NCI-H1417 treated with DMSO at 0.1 percent for 48 hours (cell line): ENCODE measurements around the gene ZBTB48.

ENCODE experiments used
- DNase-seq: peaks from one replicate; lab custom pipeline; 2025; lab: John Stamatoyannopoulos, UW

Gene ZBTB48

DNA sequence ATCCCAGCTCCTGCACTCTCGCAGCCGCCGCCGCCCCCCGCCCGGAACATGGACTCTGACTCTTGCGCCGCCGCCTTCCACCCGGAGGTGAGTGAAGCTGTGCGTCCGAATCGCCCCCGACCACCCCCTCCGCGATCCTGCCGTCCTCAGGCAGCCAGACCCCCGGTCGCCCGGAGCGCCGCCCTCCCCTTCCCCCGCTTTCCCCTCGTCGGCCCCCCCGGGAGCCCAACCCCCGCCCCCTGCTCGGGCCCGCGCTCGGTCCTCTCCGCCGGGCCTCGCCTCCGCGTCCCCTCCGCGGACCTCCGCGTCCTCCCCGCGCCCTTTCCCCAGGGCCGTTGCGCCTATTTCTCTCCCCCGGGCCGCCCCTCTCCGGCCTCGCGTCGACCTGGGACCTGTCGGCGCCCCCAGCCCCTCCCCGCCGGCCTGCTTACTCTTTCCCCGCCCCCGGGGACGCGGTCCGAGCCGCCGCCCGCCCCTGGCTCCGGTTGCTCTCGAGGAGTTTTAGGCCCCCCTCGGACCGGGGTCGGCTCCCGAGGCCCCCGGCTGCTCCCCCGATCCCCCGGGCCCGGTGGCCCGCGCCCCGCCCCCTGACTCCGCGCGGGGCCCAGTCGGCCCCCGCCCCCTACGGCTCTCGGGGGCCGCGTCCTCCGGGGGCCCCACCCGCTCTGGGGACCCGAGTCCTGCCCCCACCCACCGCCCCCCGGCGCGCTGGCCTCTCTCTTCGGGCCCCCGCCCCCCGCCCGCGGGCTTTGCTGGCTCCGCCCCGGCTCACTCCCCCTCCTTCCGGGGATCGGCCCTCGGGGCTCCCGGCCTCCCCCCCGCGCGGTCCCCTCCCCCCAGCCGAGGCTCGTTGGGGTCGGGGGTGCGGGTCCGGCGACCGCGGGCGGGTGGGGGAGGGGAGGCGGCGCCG is 34.5 kb downstream of the ZBTB48 start:
- no peak for DNase-seq

DNA sequence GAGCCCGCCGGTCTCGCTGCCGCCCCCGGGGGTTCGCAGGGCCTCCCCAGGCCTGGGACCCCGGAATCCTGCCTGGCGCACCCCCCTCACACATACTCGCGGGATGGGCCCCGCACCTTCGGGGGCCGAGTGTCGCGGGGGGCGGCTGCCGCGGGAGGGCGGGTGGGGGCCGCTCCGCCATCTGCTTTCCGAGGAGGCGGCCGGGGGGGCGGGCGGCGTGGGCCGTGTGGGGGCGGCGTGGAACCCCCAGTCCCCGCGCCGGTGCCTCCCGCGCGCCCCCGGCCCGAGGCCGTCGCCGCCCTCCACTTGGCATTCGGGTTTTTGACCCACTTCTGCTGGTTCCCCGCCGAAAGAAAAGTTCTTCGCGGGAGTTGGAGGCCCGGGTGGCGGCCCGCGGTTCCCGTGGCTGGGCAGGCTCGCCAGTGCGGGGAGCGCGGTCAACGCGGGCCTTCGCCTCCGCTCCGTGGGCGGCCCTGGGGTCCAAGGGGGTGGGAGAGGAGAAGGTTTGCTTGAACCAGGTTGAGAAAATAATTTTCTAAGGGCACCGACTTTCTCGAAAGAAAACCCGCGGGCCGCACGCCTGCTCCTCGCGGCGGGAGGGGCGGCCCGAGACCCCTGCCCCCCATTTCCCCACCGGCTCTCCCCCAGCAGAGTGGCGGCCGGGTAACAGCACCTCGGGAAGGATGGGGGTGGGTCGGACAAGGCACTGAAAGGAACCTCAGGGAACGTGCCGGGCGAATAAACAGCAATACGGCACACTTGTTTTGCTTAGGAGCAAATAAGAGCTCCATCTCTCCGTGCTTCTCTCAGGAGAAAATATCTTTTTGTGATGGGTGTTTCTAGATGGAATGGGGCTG is 35.4 kb downstream of the ZBTB48 start:
- no peak for DNase-seq

DNA sequence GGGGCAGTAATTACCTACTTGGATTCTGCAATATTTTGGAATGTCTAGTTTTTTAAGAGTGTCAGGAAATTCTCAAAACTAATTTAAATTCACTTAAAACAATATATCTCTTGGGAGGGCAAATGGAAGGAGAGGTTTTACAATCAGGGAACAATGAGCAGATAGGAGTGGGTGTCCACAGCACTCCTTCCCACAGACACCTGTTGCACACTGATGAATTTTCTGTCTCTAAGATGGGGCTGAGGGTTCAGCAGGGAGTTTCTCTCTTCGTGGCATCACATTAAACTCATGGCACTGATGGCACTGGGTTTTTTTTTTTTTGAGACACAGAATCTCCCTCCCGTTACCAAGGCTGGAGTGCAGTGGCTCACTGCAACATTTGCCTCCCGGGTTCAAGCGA is 39.3 kb downstream of the ZBTB48 start:
- DNase-seq, result no peak

DNA sequence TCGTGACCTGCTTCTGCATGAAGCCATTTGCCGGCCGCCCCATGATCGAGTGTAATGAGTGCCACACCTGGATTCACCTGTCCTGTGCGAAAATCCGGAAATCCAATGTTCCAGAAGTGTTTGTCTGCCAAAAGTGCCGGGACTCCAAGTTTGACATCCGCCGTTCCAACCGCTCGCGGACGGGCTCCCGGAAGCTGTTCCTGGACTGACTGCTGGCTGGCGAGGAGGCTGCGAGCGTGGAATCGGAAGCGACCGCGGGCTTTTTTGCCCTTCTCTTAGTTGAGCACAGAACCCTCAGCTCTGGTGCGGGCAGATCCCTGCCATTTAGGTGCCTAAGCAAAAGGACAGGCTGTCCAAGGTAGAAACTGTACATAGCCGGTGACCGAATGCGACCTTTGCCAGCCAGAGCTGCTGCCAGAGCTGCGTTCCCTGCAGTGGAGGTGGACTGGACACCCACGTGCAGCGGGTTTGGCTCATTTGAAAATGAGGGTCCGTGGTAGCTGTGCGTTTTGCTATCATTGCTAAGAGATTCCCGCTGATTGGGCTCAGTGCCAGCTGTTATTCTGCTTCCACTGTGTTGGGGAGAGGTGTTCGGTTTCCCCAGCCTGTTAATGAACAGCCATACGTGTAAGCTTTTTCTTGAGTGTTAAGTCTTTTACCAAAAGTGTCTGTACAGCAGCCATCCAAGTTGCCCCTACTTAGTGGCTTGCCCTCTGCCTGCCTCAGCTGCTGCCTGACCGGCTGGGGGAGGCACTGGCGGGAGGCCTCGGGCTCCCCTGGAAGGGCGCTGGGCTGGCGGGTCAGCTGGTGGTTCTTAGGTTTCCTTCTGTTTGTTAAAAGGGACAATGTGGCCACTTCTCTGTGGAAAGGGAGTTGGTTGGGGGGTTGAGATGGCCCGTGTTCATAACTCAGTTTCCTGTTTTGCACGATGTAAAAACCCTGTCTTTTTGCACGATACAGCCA is 41.9 kb downstream of the ZBTB48 start:
- no peak for DNase-seq

DNA sequence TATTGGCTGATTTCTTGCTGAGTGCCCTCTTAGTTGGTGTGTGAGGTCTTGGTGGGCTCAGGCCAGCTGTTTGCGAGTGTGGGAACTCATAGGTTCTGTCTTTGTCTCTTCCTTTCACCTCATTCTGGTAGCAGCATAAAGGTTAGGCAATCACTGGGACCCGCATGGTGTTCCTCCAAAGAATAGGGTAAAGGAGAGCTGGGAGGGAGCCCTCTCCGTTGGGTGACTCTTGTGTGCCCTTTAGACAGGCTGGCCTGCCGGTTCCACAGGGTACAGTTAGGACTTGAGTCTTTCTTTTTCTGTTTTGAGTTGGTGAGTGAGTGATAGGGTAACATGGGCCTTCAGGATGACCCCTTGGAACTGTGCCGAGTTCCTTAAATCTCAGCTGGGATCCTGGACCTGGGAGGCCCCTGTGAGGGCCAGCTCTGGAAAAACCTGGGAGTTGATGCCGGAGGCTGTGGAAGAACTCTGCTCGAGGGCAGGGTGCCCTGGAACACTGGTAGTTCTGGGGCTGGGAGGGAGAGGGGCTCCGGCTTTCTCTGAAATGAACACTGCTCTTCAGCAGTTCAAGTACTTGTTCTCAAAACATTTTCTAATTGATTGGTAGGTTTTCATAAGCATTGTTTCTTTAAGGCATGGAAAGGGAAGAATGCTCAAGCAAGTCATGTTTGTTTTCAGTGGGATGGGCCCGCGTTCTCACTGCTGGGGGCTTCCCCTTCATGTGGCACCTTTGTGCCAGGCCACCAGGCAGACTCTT is 42.8 kb downstream of the ZBTB48 start:
- no peak for DNase-seq

DNA sequence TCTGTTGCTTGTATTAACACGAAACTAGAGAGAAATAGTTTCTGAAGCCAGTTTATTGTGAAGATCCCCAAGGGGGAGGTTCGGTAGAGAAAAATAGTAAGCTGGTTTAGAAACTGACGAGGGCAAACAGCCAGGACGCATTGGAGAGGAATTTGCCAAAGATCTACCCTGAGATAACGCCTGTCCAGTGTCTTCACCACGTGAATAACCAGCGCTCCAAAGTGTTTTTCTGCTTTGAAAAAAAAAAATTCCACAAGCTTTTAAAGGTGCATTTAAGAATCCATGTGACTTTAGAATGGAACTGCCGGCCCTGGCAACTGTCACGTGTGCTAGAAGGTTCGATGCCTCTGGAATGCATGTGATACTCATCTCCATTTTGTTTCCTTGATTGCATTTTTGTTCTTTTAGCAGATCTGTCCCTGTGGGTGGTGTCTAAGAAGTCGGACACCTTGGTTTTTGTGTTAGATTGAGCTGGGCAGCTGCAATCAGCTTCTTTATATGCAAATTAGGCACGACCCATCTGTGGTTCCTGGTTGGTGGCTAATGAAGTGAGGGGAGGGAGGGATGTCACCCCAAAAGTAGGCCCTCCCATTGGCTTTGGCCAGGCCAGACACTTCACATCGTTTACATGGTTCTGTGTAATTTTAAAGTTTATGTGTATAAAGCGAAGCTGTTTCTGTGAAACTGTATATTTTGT is 43.6 kb downstream of the ZBTB48 start:
- no peak for DNase-seq

DNA sequence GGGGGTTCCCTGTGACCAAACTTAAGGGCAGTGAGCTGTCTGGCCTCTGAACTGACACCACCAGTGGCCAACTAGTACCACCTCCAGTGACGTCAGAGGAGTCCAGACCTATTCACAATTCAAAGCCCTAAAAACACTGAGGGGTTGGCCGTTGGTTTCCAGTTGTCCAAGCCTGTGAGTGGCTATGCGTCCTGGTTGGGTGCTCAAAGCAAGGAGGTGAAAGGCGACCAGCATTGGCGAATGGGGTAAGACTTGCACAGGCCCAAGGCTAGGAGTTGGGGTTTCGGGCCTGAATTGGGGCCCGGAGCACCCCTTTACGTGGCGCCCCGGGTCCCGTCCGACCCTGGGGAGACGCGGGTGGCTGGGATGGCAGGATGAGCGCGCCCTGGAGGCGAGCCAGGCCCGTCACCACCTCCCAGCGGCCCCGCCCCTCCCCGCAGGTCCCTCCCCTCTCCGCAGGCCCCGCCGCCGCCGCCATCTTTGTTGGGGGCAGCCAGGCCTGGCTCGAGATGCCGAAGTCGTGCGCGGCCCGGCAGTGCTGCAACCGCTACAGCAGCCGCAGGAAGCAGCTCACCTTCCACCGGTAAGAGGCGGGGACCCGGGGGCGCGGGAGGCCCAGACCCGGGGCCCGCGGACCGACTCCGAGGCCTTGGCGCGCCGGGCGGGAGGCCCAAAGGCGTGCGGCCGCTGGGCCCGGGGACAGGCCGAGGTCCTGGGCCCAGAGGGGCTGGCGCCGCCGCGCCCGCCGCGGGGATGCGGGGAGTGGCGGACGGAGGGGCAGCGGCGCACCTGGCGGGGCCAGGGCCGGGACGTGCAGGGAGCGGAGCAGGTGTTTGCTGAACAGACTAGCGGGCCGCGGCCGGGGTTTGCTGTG is 45.2 kb downstream of the ZBTB48 start, which contains the start of gene THAP3:
THAP3 (plus strand) TSS at position 159 of the 874 bp plus-strand sequence; CDS start at position 510, 351 bp downstream.
- DNase-seq, result no peak

DNA sequence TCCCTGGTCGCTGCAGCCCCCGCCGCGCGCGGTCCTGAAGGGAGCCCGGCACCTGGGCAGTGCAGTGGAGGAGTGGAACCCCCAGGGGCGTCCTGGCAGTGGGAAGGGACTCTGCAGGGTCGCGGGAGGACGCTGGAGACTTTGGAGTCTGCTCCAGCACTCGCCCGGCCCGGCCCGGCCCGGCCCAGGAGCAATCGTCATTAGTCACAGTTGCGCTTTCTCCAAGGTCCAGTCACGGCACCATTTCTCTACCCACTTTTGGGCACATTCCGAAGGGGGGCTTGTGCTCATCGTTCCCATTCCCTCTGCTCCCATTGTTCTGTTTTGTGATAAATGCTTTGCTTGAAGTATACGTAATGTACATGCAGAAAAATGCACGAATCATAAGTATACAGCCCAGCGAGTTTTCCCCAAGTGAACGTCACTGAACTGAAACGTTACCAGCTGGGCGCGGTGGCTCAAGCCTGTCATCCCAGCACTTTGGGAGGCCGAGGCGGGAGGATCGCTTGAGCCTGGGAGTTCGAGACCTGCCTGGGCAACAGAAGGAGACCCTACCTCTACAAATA is 45.9 kb downstream of the ZBTB48 start:
- no peak for DNase-seq

DNA sequence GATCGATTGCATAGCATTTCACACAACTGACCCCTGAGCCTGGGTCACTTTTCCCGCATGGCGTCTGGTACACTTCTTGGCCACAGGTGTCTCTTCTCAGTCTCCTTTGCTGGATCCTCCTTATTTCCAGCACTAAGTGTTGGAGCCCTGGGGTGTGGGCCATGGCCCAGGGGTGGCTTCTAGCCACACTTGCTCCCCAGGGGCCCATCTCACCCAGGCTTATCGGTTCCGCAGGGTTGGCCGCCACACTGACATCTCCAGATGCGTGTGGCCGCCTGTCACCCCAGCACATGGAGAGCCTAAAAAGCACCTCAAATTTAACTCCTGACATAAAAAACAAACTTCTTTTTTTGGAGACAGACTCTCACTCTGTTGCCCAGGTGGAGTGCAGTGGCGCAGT is 47.2 kb downstream of the ZBTB48 start:
- DNase-seq, result no peak

DNA sequence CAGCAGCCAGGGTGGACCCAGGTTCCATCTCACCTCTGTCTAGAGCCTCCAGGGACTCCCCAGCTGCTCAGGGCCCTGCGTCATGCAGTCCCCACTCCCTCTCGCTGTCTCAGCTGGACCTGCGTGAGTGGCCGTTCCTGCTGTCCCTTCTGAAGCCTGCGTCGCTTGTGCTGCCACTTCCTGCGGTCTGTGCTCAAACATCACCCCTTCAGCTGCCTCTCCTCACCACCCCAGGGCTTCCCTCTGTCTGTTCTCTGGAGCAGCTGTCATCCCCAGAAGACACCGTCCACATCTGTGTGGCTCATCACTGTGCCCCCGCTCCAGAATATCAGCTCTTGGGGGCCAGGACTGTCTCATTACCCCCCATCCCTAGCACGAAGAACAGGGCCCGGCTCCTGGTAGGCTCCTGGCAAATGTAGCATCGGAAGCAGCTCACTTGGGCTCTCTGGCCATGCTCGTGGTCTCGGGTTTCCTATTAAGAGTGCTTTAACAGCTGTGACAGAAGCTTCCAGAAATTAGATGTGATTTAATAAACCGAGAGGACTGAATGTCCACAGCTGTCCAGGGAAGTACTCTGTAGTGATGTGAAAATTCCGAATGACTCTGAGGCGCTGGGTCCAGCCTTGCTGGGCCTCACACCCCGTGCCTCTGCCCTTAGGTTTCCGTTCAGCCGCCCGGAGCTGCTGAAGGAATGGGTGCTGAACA is 48.2 kb downstream of the ZBTB48 start:
- DNase-seq, result no peak

DNA sequence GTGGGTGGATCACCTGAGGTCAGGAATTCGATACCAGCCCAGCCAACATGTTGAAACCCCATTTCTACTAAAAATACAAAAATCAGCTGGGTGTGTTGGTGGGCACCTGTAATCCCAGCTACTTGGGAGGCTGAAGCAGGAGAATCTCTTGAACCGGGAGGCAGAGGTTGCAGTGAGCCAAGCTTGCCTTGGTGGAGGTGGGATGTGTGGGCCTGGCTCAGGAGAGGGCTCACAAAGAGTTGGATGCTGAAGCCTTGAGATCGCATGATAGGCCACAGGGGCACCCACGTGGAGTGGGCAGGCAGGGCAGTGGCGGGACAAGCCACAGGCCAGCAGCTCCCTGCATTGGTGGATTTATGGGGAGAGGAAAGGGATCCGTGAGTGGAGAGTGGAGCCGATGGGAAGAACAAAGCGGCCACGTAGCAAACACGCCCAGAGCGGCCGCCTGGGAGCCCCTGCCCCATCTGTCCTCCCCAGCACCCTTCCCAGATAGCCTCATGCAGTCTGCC is 49.2 kb downstream of the ZBTB48 start:
- DNase-seq, result no peak

DNA sequence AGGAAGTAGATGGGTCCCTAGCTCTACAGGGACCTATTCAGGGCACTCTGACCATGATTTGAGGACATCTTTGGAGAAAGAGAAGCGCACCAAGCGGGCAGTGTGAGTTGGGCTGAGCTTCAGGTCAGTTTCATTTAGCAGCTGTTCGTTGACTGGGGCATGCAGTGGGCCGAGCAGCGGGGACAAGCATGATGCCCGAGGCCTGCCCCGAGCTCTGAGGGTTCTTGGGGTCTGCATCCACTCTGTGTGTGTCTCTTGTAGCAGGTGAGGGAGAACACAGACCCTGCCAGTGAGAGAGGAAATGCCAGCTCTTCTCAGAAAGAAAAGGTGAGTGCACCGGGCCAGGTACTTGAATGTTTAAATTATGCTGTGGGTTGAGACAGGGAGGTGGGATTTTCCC is 50.2 kb downstream of the ZBTB48 start:
- no peak for DNase-seq

DNA sequence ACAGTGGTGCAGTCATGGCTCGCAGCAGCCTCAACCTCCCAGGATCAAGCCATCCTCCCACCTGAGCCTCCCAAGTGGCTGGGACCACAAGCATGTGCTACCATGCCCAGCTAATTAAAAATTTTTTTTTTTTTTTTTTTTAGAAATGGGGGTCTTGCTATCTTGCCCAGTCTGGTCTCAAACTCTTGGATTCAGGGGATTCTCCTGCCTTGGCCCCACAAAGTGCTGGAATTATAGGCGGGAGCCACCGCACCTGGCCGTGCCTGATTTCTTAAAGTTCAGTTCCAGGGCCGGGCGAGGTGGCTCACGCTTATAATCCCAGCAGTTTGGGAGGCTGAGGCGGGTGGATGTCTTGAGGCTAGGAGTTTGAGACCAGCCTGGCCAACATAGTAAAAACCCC is 51.3 kb downstream of the ZBTB48 start:
- DNase-seq, result no peak

DNA sequence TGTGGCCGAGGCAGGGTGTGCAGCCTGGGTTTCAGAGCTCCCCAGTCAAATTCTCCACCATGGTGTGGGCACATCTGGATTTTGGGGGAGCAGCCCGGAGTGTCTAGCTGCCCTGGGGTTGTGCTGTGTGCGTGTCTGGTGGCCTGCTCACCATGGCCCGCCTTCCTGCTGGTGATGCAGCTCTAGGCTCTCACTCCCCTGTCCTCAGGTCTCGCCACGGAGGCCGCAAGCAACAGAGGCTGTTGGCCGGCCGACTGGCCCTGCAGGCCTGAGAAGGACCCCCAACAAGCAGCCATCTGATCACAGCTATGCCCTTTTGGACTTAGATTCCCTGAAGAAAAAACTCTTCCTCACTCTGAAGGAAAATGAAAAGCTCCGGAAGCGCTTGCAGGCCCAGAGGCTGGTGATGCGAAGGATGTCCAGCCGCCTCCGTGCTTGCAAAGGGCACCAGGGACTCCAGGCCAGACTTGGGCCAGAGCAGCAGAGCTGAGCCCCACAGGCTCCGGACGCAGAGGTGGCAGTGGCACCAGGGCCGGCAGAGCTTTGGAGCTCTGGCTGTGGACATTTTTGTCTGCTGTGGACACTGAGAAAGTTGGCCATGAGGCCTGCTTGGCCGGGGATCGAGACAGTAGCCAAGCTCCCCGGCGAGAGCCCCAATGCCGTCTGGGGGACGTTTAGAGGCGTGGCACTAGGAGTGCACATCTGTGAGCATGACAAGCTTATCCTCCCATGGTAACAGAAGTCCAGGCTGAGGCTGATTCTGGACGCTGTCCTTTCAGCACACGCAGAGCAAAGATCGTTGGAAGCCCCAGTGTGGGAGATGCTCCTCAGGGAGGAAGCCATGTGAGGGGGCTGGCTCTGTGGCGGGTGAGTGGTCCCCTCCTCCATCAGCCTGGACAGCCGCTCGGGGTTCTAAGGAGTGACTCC is 53.1 kb downstream of the ZBTB48 start:
- DNase-seq, result no peak

DNA sequence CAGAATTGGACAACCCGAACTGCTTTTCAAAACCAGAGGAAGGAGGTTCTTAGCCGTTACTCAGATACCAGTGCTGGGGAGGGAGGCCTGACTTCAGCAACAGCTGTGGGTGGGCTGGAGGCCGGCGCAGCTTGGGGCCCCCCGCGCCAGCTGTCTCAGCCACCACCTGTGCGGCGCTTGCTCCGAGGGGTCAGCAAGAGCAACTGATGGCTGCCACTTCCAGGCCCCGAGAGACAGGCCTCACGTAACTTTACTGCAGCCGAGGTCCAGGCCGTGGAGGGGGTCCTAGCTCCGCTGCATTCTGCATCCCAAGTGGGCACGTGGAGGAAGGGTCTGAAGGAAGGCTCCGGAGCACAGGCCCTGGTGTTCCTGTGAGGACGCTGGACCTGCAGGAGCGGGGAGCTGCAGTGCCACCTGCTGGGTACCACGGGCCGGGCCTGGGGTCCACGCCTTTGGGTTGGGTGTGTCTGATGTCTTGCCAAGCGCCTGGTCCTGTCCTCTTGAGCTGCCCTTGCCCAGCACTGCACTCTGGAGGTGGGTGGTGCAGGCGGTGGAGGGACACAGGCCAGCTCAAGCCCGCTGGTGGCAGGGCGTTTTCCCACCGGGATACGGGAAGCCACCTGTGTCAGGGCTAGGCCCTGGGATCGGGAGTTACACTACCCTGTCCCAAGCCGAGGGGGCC is 54.7 kb downstream of the ZBTB48 start:
- DNase-seq, result no peak

DNA sequence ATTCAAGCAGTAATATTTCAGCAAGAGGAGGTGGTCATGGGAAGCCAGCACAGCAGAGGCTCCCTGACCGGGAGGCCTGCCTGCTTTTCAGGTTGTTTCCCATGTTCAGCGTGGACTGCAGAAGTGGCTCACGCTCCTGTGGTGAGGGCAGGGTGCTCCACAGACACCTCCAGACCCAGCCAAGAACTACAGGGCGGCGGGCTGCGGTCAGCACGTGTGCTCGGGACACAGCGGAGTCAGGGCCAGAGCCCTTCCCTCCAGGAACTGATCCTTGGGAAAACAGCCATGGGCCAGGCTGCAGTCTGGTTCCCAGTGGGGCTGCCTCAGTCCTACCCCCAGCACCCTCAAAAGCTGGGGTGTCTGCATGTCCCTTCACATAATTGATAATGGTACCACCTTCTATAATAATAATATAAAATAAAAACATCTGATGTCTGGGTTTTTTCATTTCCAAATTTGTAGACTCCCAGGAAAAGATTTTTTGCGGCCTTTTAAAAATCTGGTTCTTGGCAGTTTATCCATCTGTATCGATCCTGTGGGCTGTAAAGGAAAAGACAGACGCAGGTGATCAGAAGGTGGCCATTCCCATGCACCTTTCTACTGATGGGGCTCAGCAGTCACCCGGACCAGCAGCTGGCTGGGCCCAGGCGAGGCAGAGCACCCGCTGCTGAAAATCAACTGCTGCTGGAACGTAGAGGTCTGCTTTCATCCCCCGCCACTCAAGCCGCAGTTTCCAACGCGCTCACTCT is 55.5 kb downstream of the ZBTB48 start:
- DNase-seq, result no peak
